IgD-negative memory B cell (primary cell): ENCODE measurements around the gene MET. TPM values are rescaled to one million over a fixed set of nuclear protein-coding genes. Genes with fewer than 3 reads are reported as not detected.
"Not testable (repeated sequence)": the region's sequence is repeated elsewhere in the genome, so short reads cannot be mapped to it uniquely, and the experiment has no call there.

Experiments used
- H3K27ac Mint-ChIP-seq, 3 donors: one replicate each; pipeline ENCODE4 v1.8.0; 2020 to 2022; ENCODE audit warnings: mild to moderate bottlenecking in 3 of 3, mixed read lengths in 3 of 3, moderate library complexity in 1 of 3
- H3K27me3 Mint-ChIP-seq: one replicate; pipeline ENCODE4 v1.8.0; 2021; ENCODE audit warnings: mixed read lengths
- H3K36me3 Mint-ChIP-seq: one replicate; pipeline ENCODE4 v1.8.0; 2020; ENCODE audit warnings: mild to moderate bottlenecking, mixed read lengths
- H3K4me1 Mint-ChIP-seq, 3 donors: one replicate each; pipeline ENCODE4 v1.8.0; 2020 to 2022; ENCODE audit warnings: mixed read lengths in 3 of 3, mild to moderate bottlenecking in 1 of 3
- H3K4me3 Mint-ChIP-seq, 4 donors: one replicate each; pipeline ENCODE4 v1.8.0; 2020 to 2022; ENCODE audit warnings: mild to moderate bottlenecking in 4 of 4, mixed read lengths in 4 of 4, moderate library complexity in 3 of 4
- H3K9me3 Mint-ChIP-seq, 3 donors: one replicate each; pipeline ENCODE4 v1.8.0; 2020 to 2021; ENCODE audit warnings: mixed read lengths in 3 of 3, mild to moderate bottlenecking in 1 of 3
- polyA plus RNA-seq: library from polyadenylated mRNA; unstranded; fragments of 300-500 nt; fragmentation: Illumina TruSeq; gene quantifications from one replicate; pipeline ENCODE4 v1.2.3, GENCODE V29; 2021

Gene MET
- polyA plus RNA-seq, 1 donor from 2014 or later: not detected

DNA sequence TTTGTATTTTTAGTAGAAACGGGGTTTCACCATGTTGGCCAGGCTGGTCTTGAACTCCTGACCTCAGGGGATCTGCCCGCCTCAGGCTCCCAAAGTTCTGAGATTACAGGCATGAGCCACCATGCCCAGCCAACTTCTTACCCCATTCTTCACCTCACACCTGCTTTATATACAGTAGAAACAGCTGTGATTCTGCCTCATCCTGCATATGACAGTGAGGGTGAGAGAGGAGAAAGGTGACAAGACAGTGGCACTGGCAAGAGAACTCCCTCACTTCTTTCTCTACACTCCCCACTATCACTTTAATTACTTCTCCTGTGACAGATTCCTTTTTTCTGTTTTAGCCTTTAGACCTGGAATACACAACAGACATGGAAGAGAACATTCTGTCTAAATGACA, 128.6 kb downstream of the MET start:
- peaks cover 9% of the 10 kb centered on the region for H3K27me3 Mint-ChIP-seq
- H3K4me3 Mint-ChIP-seq: no peak overlapping the region
- H3K27ac Mint-ChIP-seq: no peak overlapping the region
- peaks cover 6 to 13% (median 6%) of the 10 kb centered on the region in 3 donors for H3K4me1 Mint-ChIP-seq
- H3K36me3 Mint-ChIP-seq: peaks cover 2% of the 10 kb centered on the region
- no peaks in the 10 kb centered on the region for H3K9me3 Mint-ChIP-seq

DNA sequence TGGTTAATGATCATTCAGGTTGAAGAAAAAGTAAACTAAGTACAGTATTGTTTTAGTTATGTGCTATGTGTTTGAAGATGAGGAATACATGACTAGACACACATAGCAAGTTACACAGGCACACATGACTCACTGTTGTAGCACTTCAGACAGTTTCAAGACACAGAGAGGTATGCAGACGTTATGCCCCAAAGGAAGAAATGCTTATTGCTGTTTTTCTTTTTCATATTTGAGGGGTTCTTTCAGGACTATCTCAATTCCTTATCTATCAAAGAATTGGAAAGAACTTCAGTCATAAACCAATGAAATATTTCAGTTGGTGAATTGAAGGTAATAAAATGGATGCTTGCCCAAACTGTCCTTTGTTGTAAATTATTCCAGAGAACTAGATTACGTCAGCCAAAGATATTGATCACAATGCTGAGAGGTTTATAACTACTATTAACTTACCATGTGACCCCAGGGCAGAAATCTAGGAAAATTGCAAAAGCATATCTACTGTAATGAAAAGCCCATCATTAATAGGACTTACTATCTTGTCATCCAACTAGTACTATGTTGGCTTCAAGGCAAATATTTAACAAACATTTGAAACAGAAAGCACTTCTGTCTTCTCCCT, 129.2 kb downstream of the MET start:
- H3K27ac Mint-ChIP-seq: no peak overlapping the region
- H3K4me3 Mint-ChIP-seq: no peak overlapping the region
- H3K9me3 Mint-ChIP-seq: no peaks in the 10 kb centered on the region
- peaks cover 9% of the 10 kb centered on the region for H3K27me3 Mint-ChIP-seq
- H3K36me3 Mint-ChIP-seq: peaks cover 2% of the 10 kb centered on the region
- H3K4me1 Mint-ChIP-seq: peaks cover 6 to 13% (median 6%) of the 10 kb centered on the region in 3 donors

DNA sequence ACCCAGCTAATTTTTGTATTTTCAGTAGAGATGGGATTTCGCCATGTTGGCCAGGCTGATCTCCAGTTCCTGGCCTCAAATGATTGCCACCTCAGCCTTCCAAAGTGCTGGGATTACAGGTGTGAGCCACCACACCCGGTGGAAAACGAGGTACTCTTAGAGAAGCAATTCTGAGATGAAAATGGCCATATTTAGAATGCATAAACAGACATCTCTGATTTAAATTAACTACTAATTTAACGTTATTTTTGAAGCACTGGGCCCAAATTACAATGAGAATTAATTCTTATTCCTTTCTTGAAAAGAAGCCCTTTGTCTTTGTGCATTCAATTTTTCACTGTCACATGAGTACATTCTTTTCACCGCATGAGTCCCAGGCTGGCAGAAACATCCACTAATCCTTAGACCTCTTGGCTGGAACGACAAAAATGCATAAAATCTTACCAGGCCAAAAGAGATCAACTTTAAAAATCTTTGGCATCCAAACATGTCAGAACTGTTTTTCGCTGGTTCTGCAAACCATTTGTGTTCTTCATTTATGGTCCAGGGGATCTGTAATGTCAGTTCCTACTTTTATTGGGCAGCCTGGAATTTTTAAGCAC, 130.2 kb downstream of the MET start:
- H3K4me1 Mint-ChIP-seq: peaks cover 6 to 13% (median 6%) of the 10 kb centered on the region in 3 donors
- H3K27ac Mint-ChIP-seq: no peak overlapping the region
- H3K9me3 Mint-ChIP-seq: no peaks in the 10 kb centered on the region
- H3K27me3 Mint-ChIP-seq: peaks cover 9% of the 10 kb centered on the region
- H3K4me3 Mint-ChIP-seq: no peak overlapping the region
- peaks cover 2% of the 10 kb centered on the region for H3K36me3 Mint-ChIP-seq

DNA sequence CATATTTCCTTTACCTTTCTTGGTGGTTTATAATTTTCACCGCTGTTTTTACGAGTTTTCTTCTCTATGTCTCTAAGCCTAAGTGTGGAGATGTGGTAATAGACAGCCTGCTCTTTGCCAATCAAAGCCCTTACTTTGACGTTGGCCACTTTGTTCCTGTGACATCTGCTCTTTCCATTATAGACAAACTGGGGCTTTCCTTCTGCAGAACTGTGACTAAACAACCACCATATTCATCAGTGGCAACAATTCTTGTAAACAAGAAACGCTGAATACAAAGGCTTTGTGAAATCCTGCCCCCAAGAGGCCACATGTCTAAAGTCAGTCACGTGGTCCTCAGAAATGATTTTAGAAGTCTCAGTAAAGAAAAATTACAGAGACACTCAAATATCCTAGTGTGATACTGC, 130.8 kb downstream of the MET start:
- Mint-ChIP-seq H3K36me3 (peaks cover 2% of the 10 kb centered on the region), H3K9me3 (no peaks in the 10 kb centered on the region), H3K27me3 (peaks cover 9% of the 10 kb centered on the region), H3K4me3 (no peak overlapping the region), H3K4me1 (peaks cover 6 to 13% (median 6%) of the 10 kb centered on the region in 3 donors), H3K27ac (peak overlapping the region in 1 of 3 donors; percentile 21)

DNA sequence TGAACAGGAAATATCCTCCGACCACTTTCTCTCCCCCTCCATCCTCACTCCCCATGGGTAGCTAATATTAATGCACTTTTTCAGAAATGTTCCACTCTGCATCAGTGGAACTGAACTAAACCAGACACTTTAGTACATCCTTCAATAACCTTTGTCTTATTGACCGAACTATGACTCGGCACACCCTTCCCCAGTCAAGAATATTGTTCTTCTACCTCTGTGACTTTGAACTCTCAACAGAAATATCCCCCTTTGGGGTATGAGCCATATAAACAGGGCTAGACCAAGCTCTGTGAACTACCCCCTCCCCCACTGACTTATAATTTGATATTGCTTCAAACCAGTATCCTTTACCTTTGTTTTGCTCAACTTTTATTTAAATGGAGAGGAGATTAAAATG, 132.5 kb downstream of the MET start:
- H3K27me3 Mint-ChIP-seq: peaks cover 10% of the 10 kb centered on the region
- peaks cover 2% of the 10 kb centered on the region for H3K36me3 Mint-ChIP-seq

DNA sequence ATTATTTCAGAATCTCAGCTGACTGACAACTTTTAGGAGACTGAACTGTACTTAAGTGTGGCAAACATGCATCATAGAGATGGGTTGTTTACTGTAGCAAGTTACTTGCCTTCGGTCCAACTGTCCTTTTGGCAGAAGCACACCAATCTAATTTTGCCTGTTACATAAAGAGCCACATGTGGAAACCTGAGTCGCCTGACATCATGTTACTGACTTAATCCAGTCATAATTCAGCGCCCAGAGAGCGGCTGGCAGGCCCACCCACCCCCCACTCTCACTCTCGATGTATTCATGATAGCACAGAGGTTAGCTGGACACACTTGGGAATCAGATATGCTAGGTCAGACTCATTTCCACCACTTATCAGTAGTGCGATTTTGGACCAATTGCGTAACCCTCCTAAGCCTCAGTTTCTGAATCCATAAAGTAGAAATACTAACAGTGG, 133.1 kb downstream of the MET start:
- Mint-ChIP-seq H3K4me3 (no peak overlapping the region), H3K4me1 (peaks cover 3 to 6% (median 4%) of the 10 kb centered on the region in 3 donors), H3K9me3 (no peaks in the 10 kb centered on the region), H3K27ac (no peak overlapping the region), H3K27me3 (peaks cover 14% of the 10 kb centered on the region), H3K36me3 (peaks cover 2% of the 10 kb centered on the region)

More for the DNA sequence above, 132.5 kb downstream of the MET start:
- Mint-ChIP-seq H3K4me1 (peaks cover 3 to 6% (median 4%) of the 10 kb centered on the region in 3 donors), H3K4me3 (no peak overlapping the region), H3K27ac (no peak overlapping the region), H3K9me3 (no peaks in the 10 kb centered on the region)

DNA sequence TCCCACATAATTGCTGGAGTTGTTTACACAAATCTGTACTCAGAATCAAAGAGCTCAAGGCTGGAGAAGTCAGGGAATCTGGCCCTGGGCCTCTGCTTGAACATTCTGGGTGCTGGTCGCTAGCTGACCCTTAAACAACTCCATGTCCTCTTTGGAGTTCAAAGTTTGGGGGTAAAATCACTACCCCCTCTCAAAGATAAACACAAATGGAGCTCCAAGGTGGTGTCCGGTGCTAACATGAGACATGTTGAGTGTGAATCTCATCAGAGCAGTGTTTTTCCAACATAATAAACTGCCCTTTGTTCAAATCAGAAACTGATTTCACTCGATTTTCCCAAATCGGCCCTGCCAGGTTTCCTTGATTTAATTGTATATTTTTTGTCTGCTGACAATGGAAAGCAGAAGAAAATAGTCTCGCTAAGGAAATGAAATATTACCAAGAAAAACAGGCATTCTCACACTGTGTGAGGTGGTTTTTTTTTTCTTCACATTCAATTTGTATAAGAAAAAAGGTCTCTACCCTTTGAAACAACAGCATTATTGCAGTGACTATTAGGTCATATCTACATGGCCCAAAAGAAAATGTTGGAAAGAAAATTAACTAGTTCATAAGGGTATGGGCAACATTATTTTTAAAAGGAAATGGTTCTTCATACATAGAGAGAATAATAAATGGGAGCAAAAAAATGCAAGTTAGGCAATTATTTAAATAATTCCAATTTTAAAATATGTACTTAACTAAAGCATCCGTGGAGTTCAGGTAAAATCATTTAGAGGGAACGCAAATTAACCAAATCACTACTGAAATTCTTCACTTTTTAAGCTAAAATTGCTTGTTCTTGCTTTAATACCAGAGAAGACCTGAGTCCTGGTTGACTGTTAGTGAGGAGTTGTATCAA, 134.3 kb downstream of the MET start:
- Mint-ChIP-seq H3K4me3 (no peak overlapping the region), H3K9me3 (no peaks in the 10 kb centered on the region), H3K4me1 (peaks cover 3 to 6% (median 4%) of the 10 kb centered on the region in 3 donors), H3K27me3 (peaks cover 12% of the 10 kb centered on the region), H3K36me3 (peaks cover 2% of the 10 kb centered on the region), H3K27ac (no peak overlapping the region)

DNA sequence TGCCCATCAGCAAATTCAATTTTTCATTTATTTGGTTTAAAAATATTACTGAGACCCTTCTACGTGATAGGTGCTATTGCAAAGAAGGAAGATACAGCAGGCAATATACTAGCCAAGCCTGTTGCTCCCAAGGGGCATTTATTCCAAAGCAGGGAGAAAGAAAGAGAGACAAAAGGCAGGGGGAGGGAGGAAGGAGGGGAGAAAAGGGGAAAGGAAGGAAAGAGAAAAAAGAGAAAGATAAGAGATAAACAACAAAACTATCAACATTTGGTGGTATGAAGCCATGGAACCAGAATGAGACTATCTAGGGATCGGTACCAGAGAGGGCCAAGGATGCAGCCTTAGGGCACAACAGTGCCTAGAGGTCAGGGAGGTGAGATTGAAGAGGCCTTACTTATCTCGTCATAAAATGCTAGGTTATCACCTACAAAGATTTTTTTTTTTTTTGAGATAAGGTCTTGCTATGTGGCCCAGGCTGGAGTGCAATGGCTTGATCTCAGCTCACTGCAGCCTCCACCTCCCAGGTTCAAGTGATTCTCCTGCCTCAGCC, 135.1 kb downstream of the MET start:
- Mint-ChIP-seq H3K27me3 (peaks cover 12% of the 10 kb centered on the region), H3K4me1 (peaks cover 3 to 6% (median 4%) of the 10 kb centered on the region in 3 donors), H3K36me3 (peaks cover 2% of the 10 kb centered on the region), H3K4me3 (no peak overlapping the region), H3K9me3 (no peaks in the 10 kb centered on the region), H3K27ac (no peak overlapping the region)

DNA sequence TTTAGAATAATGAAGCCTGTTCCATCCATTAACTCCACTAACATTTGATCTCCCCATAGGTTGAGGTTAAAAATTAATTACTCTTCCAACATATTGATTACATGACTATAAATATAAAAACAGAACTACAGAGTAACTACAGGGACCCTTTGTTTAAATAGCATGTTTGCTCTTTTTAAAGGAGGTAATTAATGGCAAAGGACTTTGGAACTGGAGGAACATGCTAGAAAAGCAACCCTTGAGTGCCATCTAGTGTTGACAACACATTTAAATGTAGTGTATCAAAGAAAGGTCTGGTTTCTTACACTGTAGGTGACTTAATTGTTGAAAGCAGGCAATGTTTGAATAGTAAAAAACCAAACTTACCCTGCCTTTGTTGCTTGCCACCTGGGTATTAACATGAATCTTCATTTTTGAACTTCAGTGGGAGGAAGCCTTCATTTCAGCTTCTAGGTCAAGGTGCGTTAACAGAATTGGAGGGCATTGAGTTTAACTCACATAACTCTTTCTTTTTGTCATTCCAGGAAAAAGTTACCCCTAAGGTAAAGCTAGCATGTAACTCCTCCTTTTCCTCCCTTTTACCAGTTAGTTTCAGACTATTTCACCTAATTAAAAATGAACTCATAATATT, 137.8 kb downstream of the MET start:
- Mint-ChIP-seq H3K4me3 (no peak overlapping the region), H3K4me1 (peaks cover 0 to 2% (median 1%) of the 10 kb centered on the region in 3 donors), H3K36me3 (no peaks in the 10 kb centered on the region), H3K27ac (no peak overlapping the region), H3K27me3 (peaks cover 7% of the 10 kb centered on the region), H3K9me3 (no peaks in the 10 kb centered on the region)

DNA sequence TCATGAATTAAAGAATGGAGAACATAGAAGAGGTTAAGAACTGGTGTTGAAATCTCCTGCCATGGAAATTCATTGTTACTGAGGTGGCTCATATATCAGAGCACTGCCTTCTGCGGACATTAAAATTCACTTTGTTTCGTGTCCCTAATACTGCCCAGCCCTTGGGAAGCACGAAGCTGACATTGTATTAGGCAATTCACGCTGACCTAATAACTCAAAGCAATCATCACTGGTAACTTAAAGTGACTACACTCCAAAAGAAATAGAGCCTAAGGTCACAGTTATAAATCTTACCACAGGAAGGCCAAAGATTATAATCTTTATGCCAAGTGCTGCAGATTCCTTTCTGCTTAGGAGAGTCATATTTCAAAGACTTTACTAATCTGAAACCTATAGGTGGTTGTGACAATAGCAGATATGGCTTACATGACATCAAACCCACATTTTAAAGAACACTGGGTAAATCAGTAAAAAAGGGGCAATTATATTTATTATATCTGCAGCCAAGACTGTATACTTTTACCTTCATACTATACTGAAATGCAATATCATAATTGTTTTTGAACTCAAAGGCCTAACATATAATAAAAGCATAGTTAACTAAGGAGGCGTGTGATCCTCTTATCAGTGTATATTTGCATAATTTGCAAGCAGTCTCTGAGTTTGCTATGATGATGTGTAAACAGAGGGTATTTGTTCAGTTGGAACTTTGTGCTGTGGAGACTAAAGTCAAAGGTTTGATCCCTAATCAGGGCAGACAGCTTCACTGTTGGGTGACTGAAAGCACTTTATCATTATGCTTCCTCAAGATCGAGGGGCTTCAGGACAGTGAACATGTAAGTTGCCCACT, 138.5 kb downstream of the MET start:
- peaks cover 0 to 2% (median 1%) of the 10 kb centered on the region in 3 donors for H3K4me1 Mint-ChIP-seq
- H3K27me3 Mint-ChIP-seq: peaks cover 7% of the 10 kb centered on the region
- no peak overlapping the region for H3K27ac Mint-ChIP-seq
- H3K9me3 Mint-ChIP-seq: no peaks in the 10 kb centered on the region
- H3K36me3 Mint-ChIP-seq: no peaks in the 10 kb centered on the region
- H3K4me3 Mint-ChIP-seq: no peak overlapping the region

DNA sequence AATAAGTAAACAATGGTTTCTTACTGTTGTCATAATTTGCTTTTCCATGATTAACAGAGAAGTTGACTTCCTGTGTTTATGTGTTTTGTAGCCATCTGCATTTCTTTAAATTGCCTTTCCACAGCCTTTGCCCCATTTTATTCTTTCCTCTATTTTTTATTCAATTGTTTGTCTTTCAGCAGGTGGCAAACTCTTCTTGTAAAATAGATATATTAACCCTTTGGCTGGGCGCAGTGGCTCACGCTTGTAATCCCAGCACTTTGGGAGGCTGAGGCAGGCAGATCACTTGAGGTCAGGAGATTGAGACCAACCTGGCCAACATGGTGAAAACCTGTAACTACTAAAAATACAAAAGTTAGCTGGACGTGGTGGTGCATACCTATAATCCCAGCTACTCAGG, 139.8 kb downstream of the MET start:
- H3K4me3 Mint-ChIP-seq: no peak overlapping the region
- H3K27me3 Mint-ChIP-seq: peaks cover 7% of the 10 kb centered on the region
- H3K4me1 Mint-ChIP-seq: peaks cover 0 to 2% (median 1%) of the 10 kb centered on the region in 3 donors
- no peak overlapping the region for H3K27ac Mint-ChIP-seq
- no peaks in the 10 kb centered on the region for H3K36me3 Mint-ChIP-seq
- no peaks in the 10 kb centered on the region for H3K9me3 Mint-ChIP-seq

DNA sequence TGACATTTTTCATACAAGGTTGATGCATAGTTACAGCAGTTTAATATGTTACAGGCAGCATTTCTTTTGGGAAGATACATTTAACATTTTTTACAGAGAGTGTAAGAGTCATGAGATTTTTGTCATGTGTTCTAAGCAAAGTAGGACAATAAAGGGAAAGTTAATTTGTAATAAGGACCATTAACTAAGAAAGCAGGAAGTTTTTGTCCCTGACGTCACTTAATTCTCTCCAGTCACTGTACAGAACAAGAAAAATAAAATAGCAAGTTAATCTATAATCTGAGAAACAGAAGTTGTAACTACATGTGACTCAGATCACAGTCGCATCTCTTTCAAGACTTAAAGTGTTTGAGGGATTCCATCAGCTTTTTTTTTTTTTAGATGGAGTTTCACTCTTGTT, 140.9 kb downstream of the MET start:
- Mint-ChIP-seq H3K4me3 (no peak overlapping the region), H3K4me1 (peaks cover 0 to 2% (median 1%) of the 10 kb centered on the region in 3 donors), H3K27me3 (peaks cover 7% of the 10 kb centered on the region), H3K9me3 (no peaks in the 10 kb centered on the region), H3K27ac (no peak overlapping the region), H3K36me3 (no peaks in the 10 kb centered on the region)

DNA sequence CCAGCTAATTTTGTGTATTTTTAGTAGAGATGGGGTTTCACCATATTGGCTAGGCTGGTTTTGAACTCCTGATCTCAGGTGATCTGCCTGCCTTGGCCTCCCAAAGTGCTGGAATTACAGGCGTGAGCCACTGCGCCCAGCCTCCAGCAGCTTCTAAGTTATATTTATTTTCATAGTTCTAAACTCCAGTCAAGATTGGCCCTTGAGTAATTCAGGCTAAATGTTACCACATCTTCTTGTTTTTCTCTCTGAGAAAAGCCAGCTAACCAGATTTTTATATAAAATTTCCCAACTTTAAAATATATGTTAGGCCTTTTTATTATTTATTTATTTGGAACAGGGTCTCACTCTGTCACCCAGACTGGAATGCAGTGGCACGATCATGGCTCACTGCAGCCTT, 141.4 kb downstream of the MET start:
- not testable (repeated sequence) for H3K4me3 Mint-ChIP-seq, H3K9me3 Mint-ChIP-seq, H3K27ac Mint-ChIP-seq, H3K36me3 Mint-ChIP-seq, H3K4me1 Mint-ChIP-seq, H3K27me3 Mint-ChIP-seq

DNA sequence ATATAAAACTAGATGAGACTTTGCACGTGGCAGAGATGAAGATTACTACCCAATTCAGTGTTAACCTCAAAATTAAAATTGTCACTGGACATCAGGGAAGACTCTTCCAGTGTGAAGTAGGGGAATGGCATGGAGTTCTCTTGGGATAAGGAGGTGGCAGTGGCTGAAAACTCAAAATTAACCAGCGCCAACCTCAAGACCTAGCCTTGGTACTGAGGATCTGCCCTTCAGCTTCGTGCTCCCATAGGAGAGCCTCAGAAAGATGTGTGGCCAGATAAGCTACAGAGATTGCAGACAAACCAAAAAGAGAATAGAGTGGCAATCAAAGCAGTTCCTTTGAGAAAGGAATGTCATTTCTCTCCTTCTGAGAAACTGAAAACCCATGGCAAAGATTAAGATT, 143.0 kb downstream of the MET start:
- Mint-ChIP-seq H3K4me3 (no peak overlapping the region), H3K36me3 (no peaks in the 10 kb centered on the region)

More for the DNA sequence above, 143.0 kb downstream of the MET start:
- Mint-ChIP-seq H3K27ac (no peak overlapping the region), H3K9me3 (no peaks in the 10 kb centered on the region), H3K27me3 (no peaks in the 10 kb centered on the region), H3K4me1 (peaks cover 0 to 2% (median 1%) of the 10 kb centered on the region in 3 donors)
